A673 (cell line): ENCODE results near the gene ARHGEF7. TPM values are rescaled to one million over a fixed set of nuclear protein-coding genes. Genes with fewer than 3 reads are reported as not detected.

Experiments
- Bru-seq: library from RNA; stranded (reverse); fragments of 400-500 nt; gene quantifications from one replicate; lab custom pipeline; 2021; lab: Mats Ljungman, UMichigan
- BruChase-seq, 2 experiments: library from RNA; stranded (reverse); fragments of 400-500 nt; gene quantifications; one replicate each; lab custom pipeline; 2021; lab: Mats Ljungman, UMichigan
- BruUV-seq: library from RNA; stranded (reverse); fragments of 400-500 nt; replicated peaks from 2 replicates; lab custom pipeline; 2021; lab: Mats Ljungman, UMichigan
- CTCF ChIA-PET: fragments of 300-600 bp; sonication (Branson Sonifier 250); formaldehyde crosslinking; loops from one replicate; lab custom pipeline; 2022; ENCODE audit warnings: antibody characterized with exemption; lab: Charles Lee
- POLR2A ChIA-PET: fragments of 300-600 bp; sonication (Branson Sonifier 250); formaldehyde crosslinking; loops from one replicate; lab custom pipeline; 2022; ENCODE audit warnings: antibody characterized with exemption; ENCODE audit not compliant: low non-redundant PET; lab: Charles Lee
- DNase-seq: peaks from one replicate; pipeline ENCODE4 v3.0.0-alpha.2; 2015; ENCODE audit warnings: low spot score
- H3K27ac ChIP-seq: fragments of 200-600 bp; sonication (generic); 2 replicates; pipeline ENCODE4 v1.5.1; 2016; ENCODE audit warnings: mixed run types, low read depth, mild to moderate bottlenecking, mixed read lengths, antibody characterized with exemption, low read length; ENCODE audit not compliant: poor library complexity, severe bottlenecking
- H3K27me3 ChIP-seq: fragments of 200-600 bp; sonication (generic); replicated peaks from 2 replicates; pipeline ENCODE4 v1.6.1; 2017; ENCODE audit warnings: mixed run types, low read depth, mild to moderate bottlenecking, mixed read lengths, antibody characterized with exemption, low read length; ENCODE audit not compliant: insufficient read depth, poor library complexity
- H3K36me3 ChIP-seq: fragments of 200-600 bp; sonication (generic); 2 replicates; pipeline ENCODE4 v1.6.1; 2016; ENCODE audit warnings: mixed run types, mild to moderate bottlenecking, mixed read lengths, antibody characterized with exemption, low read length; ENCODE audit not compliant: insufficient read depth, poor library complexity, severe bottlenecking
- H3K4me1 ChIP-seq: fragments of 200-600 bp; sonication (generic); 2 replicates; pipeline ENCODE4 v1.6.1; 2017; ENCODE audit warnings: mixed run types, mild to moderate bottlenecking, mixed read lengths, antibody characterized with exemption, low read length; ENCODE audit not compliant: insufficient read depth, poor library complexity, severe bottlenecking
- H3K4me3 ChIP-seq: fragments of 200-600 bp; sonication (generic); 2 replicates; pipeline ENCODE4 v1.5.1; 2016; ENCODE audit warnings: low read depth, mixed run types, mild to moderate bottlenecking, mixed read lengths, low read length; ENCODE audit not compliant: poor library complexity, severe bottlenecking
- H3K9me3 ChIP-seq: fragments of 200-600 bp; sonication (generic); 2 replicates; pipeline ENCODE4 v1.6.1; 2016; ENCODE audit warnings: mixed run types, low read depth, mild to moderate bottlenecking, mixed read lengths, antibody characterized with exemption, low read length; ENCODE audit not compliant: poor library complexity, severe bottlenecking
- CTCF ChIP-seq: fragments of 300-800, 200-600 bp; sonication (generic); conservative IDR thresholded peaks from 2 replicates; pipeline ENCODE4 v1.5.1; 2017; ENCODE audit warnings: low read depth, mild to moderate bottlenecking, antibody characterized with exemption, low read length, moderate library complexity, mixed read lengths
- EZH2 ChIP-seq: fragments of 200-600 bp; sonication (generic); IDR thresholded peaks from 2 replicates; pipeline ENCODE4 v1.6.1; 2017; ENCODE audit warnings: borderline replicate concordance, low read depth, mild to moderate bottlenecking, mixed read lengths, antibody characterized with exemption, low read length; ENCODE audit not compliant: poor library complexity, severe bottlenecking
- intact Hi-C: fragments of 100-400 bp; cut with micrococcal nuclease; formaldehyde crosslinking; loops from one replicate; pipeline ENCODE4 v1.10.0; 2022; ENCODE audit not compliant: unreplicated experiment
- long read RNA-seq: library from polyadenylated mRNA; stranded (forward); transcript quantifications from one replicate; pipeline ENCODE4 v2.0.0, GENCODE V29; 2022
- total RNA-seq: library from RNA; stranded (reverse); gene quantifications from 2 replicates; pipeline ENCODE4 v1.2.3, GENCODE V29; 2021

The ARHGEF7 gene
- 39.9 and 41.7 TPM in 2 replicates for total RNA-seq
- Bru-seq, nascent RNA, result percentile 79 among the genes with signal in this experiment
- percentile 72 among the genes with signal in this experiment for BruChase-seq, experiment 1, labeled RNA remaining after a 2-hour chase
- BruChase-seq, experiment 2, labeled RNA remaining after a 6-hour chase, result percentile 59 among the genes with signal in this experiment
- long read RNA-seq, partial matches to known transcripts, result 12 of 16 reads
- long read RNA-seq, other reads (novel, unspliced or antisense), result 4 of 16 reads

- no peak within 1 kb of the TSS for H3K27ac ChIP-seq
- intact Hi-C loops, result no loop called here
- no peaks in the 10 kb centered on the region for H3K4me1 ChIP-seq
- ChIA-PET CTCF (no interaction called here), POLR2A (no interaction called here)
- no peak for TF ChIP-seq EZH2
- no peak for TF ChIP-seq CTCF
- DNase-seq, result no peak
- peaks cover 90% of the 10 kb centered on the region for H3K27me3 ChIP-seq
- no TSS peak for BruUV-seq
- no peaks in the 10 kb centered on the region for H3K36me3 ChIP-seq
- peak within 1 kb of the TSS; percentile 33 for H3K4me3 ChIP-seq
- no peaks in the 10 kb centered on the region for H3K9me3 ChIP-seq
These were observed at the start of gene ARHGEF7 for GRCh38 chr13:111115061-111115964. TSS of gene ARHGEF7 (plus strand) at chr13:111115310. CDS start at chr13:111115527, 217 bp downstream.

- POLR2A ChIA-PET, result no interaction called here
- H3K27me3 ChIP-seq, result peaks cover 44% of the 10 kb centered on the region
- CTCF ChIA-PET, result no interaction called here
- BruUV-seq, result no TSS peak
- H3K4me3 ChIP-seq, result no peak overlapping the region
- no peaks in the 10 kb centered on the region for H3K36me3 ChIP-seq
- no peaks in the 10 kb centered on the region for H3K4me1 ChIP-seq
- H3K27ac ChIP-seq, result no peak overlapping the region
- H3K9me3 ChIP-seq, result peaks cover 3% of the 10 kb centered on the region
- DNase-seq, result no peak
- no peak for TF ChIP-seq EZH2
- TF ChIP-seq CTCF, result no peak
- intact Hi-C loops, result no loop called here
These were observed 49.4 kb upstream of the ARHGEF7 start for GRCh38 chr13:111065698-111066097.

GRCh38 chr13:111066544-111066943, 48.6 kb upstream of the ARHGEF7 start:
- intact Hi-C loops, result no loop called here
- no TSS peak for BruUV-seq
- Histone ChIP-seq H3K9me3 (peaks cover 7% of the 10 kb centered on the region), H3K36me3 (no peaks in the 10 kb centered on the region), H3K4me1 (no peaks in the 10 kb centered on the region), H3K27me3 (peaks cover 44% of the 10 kb centered on the region), H3K4me3 (no peak overlapping the region), H3K27ac (no peak overlapping the region)
- no peak for DNase-seq
- POLR2A ChIA-PET, result no interaction called here
- CTCF ChIA-PET, result interaction anchor here (0.6 kb wide), 2 partner anchors 200 to 473 kb away, joined by 3 read pairs; no protein-coding TSS in a partner anchor
- TF ChIP-seq CTCF, result no peak
- TF ChIP-seq EZH2, result no peak
